Left ventricle myocardium inferior (tissue), 1 donor: ENCODE measurements around the gene RYR1. TPM values are rescaled to one million over a fixed set of nuclear protein-coding genes. Genes with fewer than 3 reads are reported as not detected.

ENCODE experiments used
- DNase-seq: peaks from one replicate; pipeline ENCODE4 v3.0.0-alpha.2; 2020
- H3K27ac ChIP-seq: fragments of 200-600 bp; replicated peaks from 2 replicates; pipeline ENCODE4 v1.8.0; 2021
- H3K27me3 ChIP-seq: fragments of 200-600 bp; 2 replicates; pipeline ENCODE4 v1.8.0; 2021; ENCODE audit warnings: low read depth
- H3K36me3 ChIP-seq: fragments of 200-600 bp; 2 replicates; pipeline ENCODE4 v1.8.0; 2021
- H3K4me1 ChIP-seq: fragments of 200-600 bp; 2 replicates; pipeline ENCODE4 v1.8.0; 2021
- H3K4me3 ChIP-seq: fragments of 200-600 bp; 2 replicates; pipeline ENCODE4 v1.8.0; 2021; ENCODE audit warnings: mild to moderate bottlenecking, moderate library complexity
- H3K9me3 ChIP-seq: fragments of 200-600 bp; replicated peaks from 2 replicates; pipeline ENCODE4 v1.8.0; 2021
- intact Hi-C: fragments of 100-400 bp; cut with micrococcal nuclease; formaldehyde crosslinking; loops from one replicate; pipeline ENCODE4 v1.11.0; 2022
- total RNA-seq: library from RNA; stranded (reverse); fragmentation: NEBNext Ultra II Directional; extraction: Animal tissue kit (Norgen Biotek cat#: 25700); gene quantifications from one replicate; pipeline ENCODE4 v1.2.1, GENCODE V29; 2021
- TF ChIP-seq, protein P1 (sequence below): fragments of 200-600 bp; IDR thresholded peaks from 2 replicates; pipeline ENCODE4 v1.8.0; 2021; ENCODE audit warnings: antibody characterized with exemption, mild to moderate bottlenecking, borderline replicate concordance
- donor health status: DM: no; HTN: yes; CAD: no; lungs with severe emphysema.

Gene RYR1
- total RNA-seq, 1 donor from 2014 or later, result 0.74 TPM

DNA sequence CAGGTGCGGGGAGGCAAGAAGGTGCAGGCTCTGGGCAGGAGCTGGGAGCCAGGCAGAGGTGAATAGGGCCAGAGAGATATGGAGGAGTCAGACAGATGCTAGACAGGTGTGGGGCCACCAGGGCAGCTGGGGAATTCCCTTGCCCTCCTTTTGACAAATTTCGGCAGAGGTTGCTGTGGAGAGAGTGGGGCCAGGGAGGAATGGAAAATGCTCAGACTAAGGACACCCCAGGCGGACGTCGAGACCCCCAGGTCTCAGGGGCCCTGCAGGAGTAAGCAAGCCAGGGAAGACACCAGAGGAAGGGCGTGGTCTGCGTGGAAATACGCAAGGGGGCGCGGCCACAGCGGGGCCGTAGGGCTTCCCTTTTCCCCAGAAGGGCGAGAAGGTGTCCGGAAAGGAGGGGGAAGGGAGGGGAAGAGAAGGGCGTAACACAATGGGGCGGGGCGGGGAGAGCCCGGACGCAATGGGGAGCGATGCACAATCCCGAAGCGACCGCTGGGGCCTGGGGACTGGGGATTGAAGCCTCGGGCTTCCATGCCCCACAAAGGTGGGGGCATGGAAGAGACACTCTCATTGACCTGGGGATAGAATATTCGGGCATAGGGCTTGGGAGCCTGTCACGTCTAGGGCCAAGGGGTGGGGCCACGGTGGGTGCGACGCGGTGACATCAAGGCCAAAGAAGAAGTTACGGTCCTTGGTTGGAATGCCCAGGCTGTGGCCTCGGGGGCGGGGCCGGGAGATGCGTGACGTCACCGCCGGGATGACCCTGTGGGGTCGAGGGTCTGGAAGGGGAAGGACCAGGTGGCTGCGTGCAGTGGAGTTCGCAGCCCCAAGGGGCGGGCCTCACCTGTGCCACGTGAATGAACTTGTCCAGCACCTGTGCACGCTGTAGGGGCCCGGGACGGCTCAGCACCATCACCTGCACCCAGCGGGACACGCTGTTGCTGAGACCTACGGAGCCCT lies 15.7 kb upstream of the RYR1 start:
- DNase-seq, result peak; percentile 65
- Histone ChIP-seq H3K4me3 (peak overlapping the region; percentile 58), H3K36me3 (no peaks in the 10 kb centered on the region), H3K4me1 (peaks cover 12% of the 10 kb centered on the region), H3K9me3 (no peaks in the 10 kb centered on the region), H3K27me3 (peaks cover 66% of the 10 kb centered on the region), H3K27ac (no peak overlapping the region)
- TF ChIP-seq, protein P1, sequence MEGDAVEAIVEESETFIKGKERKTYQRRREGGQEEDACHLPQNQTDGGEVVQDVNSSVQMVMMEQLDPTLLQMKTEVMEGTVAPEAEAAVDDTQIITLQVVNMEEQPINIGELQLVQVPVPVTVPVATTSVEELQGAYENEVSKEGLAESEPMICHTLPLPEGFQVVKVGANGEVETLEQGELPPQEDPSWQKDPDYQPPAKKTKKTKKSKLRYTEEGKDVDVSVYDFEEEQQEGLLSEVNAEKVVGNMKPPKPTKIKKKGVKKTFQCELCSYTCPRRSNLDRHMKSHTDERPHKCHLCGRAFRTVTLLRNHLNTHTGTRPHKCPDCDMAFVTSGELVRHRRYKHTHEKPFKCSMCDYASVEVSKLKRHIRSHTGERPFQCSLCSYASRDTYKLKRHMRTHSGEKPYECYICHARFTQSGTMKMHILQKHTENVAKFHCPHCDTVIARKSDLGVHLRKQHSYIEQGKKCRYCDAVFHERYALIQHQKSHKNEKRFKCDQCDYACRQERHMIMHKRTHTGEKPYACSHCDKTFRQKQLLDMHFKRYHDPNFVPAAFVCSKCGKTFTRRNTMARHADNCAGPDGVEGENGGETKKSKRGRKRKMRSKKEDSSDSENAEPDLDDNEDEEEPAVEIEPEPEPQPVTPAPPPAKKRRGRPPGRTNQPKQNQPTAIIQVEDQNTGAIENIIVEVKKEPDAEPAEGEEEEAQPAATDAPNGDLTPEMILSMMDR, result no peak
- intact Hi-C loops, result no loop called here

DNA sequence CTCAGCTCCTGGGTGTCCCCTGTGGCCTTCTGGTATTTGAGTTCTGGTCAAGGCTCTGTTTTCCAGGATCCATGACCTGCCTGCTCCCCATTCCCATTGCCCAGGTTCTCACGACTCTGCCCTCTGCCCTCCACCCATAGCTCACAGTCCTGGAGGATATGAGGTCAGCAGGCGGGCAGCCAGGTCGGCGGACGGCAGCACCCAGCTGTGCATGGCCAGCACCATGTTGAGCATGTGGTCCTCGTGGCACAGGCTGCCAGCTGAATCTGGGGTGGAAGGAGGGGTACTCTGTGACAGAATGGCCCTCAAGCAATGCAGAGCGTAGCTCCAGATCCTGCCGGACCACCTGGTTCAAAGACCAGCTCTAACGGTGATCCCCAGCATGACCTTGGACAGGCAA lies 12.6 kb upstream of the RYR1 start:
- no peak for DNase-seq

DNA sequence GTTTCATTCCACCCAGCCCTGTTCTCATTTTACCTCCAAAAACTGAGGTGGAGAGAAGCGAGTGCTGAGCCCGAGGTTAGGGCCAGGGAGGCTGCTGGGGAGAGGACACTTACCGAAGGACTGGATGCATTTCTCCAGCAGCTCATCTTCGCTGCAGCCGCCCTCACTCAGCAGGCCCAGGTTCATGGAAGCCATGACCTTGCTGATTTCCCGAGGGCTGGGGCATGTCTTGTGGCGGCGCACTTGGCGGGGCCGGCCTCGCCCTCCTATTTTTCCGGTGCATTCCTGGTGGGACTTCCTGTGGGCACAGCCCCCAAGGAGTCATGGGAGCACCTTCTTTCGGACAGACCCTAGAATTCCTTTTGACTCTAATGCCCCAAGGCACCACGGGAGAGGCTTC lies 11.6 kb upstream of the RYR1 start:
- H3K27ac ChIP-seq, result no peak overlapping the region
- TF ChIP-seq, protein P1, result no peak
- no peaks in the 10 kb centered on the region for H3K9me3 ChIP-seq
- no peak for DNase-seq
- H3K27me3 ChIP-seq, result peaks cover 89% of the 10 kb centered on the region
- H3K36me3 ChIP-seq, result no peaks in the 10 kb centered on the region
- no peak overlapping the region for H3K4me3 ChIP-seq
- H3K4me1 ChIP-seq, result peaks cover 17% of the 10 kb centered on the region
- intact Hi-C loops, result no loop called here

More for the DNA sequence above, 12.6 kb upstream of the RYR1 start:
- peaks cover 86% of the 10 kb centered on the region for H3K27me3 ChIP-seq
- intact Hi-C loops, result no loop called here
- H3K9me3 ChIP-seq, result no peaks in the 10 kb centered on the region
- H3K36me3 ChIP-seq, result no peaks in the 10 kb centered on the region
- no peak overlapping the region for H3K4me3 ChIP-seq
- H3K27ac ChIP-seq, result no peak overlapping the region
- peaks cover 14% of the 10 kb centered on the region for H3K4me1 ChIP-seq
- TF ChIP-seq, protein P1, result no peak

GRCh38 chr19:38422438-38422837 lies 11.1 kb upstream of the RYR1 start:
- peaks cover 89% of the 10 kb centered on the region for H3K27me3 ChIP-seq
- TF ChIP-seq, protein P1, result no peak
- DNase-seq, result no peak
- H3K36me3 ChIP-seq, result no peaks in the 10 kb centered on the region
- H3K9me3 ChIP-seq, result no peaks in the 10 kb centered on the region
- no peak overlapping the region for H3K27ac ChIP-seq
- no peak overlapping the region for H3K4me3 ChIP-seq
- H3K4me1 ChIP-seq, result peaks cover 16% of the 10 kb centered on the region
- intact Hi-C loops, result no loop called here

DNA sequence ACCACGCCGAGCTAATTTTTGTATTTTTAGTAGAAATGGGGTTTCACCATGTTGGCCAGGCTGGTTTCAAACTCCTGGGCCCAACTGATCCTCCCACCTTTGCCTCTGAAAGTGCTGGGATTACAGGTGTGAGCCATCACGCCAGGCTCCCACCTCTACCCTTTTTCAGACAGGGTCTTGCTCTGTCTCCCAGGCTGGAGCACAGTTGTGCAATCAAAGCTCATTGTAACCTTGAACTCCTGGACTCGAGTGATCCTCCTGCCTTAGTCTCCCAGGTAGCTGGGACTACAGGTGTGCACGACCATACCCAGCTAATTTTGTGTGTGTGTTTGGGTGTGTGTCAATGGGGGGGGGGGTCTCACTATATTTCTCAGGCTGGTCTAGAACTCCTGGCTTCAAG lies 9.2 kb upstream of the RYR1 start:
- Histone ChIP-seq H3K27me3 (peaks cover 72% of the 10 kb centered on the region), H3K36me3 (no peaks in the 10 kb centered on the region), H3K9me3 (no peaks in the 10 kb centered on the region), H3K4me1 (peaks cover 5% of the 10 kb centered on the region), H3K27ac (no peak overlapping the region), H3K4me3 (no peak overlapping the region)
- intact Hi-C loops, result no loop called here
- TF ChIP-seq, protein P1, result no peak
- no peak for DNase-seq
